NCI-H128 (cell line): ENCODE data around the gene TRIM66.

ENCODE experiments used
- DNase-seq: peaks from one replicate; lab custom pipeline; 2025; ENCODE audit not compliant: unreplicated experiment; lab: John Stamatoyannopoulos, UW

TRIM66 gene, protein sequence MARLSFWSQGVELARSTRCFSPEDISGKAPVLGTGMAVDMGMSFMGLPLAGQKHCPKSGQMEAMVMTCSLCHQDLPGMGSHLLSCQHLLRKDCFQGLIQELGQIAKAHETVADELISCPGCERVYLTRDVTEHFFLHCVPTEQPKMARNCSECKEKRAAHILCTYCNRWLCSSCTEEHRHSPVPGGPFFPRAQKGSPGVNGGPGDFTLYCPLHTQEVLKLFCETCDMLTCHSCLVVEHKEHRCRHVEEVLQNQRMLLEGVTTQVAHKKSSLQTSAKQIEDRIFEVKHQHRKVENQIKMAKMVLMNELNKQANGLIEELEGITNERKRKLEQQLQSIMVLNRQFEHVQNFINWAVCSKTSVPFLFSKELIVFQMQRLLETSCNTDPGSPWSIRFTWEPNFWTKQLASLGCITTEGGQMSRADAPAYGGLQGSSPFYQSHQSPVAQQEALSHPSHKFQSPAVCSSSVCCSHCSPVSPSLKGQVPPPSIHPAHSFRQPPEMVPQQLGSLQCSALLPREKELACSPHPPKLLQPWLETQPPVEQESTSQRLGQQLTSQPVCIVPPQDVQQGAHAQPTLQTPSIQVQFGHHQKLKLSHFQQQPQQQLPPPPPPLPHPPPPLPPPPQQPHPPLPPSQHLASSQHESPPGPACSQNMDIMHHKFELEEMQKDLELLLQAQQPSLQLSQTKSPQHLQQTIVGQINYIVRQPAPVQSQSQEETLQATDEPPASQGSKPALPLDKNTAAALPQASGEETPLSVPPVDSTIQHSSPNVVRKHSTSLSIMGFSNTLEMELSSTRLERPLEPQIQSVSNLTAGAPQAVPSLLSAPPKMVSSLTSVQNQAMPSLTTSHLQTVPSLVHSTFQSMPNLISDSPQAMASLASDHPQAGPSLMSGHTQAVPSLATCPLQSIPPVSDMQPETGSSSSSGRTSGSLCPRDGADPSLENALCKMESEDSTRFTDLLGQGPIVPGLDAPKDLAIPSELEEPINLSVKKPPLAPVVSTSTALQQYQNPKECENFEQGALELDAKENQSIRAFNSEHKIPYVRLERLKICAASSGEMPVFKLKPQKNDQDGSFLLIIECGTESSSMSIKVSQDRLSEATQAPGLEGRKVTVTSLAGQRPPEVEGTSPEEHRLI (N-terminal part only)

DNA sequence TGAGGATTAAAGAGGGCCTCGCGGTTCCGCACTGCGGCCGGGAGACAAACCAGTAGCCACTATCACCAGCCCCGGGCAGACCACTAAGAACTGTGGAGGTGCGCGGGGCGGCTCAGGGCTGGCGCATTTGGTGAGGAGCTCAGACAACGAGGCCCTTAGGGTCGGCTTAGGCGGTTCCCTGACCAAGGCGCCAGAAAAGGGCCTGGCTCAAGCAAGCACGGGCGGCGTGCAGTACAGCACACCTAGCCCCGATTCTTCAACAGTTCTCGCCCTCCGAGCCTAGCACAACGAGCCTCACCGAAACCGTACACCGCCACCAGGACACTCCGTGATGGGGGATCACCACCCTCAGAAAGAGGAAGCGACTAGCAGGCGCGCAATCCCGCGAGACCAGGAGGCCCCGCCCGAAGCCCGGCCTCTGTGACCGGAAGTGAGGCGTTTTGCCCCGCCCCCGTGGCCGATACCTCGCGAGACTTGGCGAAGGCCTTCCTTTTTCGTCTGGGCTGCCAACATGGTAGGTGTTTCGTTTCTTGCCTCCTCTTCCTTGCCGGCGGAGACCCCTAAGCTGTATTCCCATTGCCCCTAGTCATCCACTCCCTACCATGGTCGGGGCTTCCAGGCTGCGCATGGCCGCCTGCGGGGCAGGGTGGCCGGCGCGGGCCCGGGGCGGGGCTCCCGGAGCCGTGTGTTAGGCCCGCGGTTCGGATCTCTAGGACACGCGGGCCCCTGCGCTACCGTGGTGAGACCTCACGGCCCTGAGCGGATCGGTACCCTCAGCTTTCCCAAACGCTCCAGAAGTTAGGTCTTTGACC, at the start of gene TRIM66, which contains the start of gene RPL27A:
Gene TRIM66, minus strand, starts transcription at position 363 of the 812 bp plus-strand sequence. CDS start 10,391 bp downstream, outside the sequence.
Gene RPL27A, plus strand, starts transcription at position 490 of the 812 bp plus-strand sequence. Its CDS starts 22 bp downstream, at position 512.
- peak; percentile 94 for DNase-seq

DNA sequence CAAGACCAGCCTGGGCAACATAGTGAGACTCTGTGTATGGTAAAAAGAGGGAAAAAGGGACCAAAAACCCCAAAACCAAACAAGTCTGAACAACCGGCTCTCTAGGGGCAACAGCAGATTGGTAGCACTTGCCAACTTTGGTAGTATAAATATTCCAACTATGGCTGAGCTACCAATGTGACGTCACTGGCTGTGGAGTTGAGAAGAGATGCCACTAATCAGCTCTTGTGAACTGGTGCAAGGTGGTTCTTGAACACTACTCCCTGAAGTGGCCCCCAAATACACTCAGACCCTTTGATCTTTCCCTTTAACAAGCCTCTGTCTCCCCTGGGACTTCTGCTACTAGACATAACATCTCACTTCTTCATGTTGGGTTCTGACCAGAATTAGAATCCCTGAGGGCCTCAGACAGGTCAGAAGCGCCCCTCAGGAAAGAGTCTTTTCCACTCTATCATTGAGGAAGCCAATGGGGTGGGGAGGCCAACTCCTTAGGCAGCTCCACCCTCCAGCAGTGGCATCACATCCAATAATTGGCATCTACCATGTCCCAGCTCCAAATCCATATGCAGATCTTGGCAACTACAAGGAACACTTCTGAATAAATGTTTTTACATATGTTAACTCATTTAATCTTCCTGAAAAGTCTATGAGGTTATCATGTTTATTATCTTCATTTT, 49.3 kb upstream of the TRIM66 start:
- no peak for DNase-seq

DNA sequence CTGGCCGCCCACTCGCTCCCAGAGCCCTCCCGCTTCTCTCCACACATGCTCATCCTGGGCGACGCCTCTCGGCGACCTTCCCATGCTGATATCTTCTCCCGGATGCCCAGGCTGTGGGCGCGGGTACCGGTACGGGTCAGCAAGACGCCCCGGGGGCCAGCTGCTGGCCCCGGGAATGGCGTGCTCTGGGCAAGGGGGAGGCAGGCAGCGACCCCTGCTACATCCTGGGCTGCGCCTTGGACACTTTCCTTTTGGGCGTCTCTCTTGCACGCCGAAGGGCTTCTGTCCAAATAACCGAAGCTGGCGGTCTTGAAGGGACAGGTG, 48.2 kb upstream of the TRIM66 start:
- no peak for DNase-seq

DNA sequence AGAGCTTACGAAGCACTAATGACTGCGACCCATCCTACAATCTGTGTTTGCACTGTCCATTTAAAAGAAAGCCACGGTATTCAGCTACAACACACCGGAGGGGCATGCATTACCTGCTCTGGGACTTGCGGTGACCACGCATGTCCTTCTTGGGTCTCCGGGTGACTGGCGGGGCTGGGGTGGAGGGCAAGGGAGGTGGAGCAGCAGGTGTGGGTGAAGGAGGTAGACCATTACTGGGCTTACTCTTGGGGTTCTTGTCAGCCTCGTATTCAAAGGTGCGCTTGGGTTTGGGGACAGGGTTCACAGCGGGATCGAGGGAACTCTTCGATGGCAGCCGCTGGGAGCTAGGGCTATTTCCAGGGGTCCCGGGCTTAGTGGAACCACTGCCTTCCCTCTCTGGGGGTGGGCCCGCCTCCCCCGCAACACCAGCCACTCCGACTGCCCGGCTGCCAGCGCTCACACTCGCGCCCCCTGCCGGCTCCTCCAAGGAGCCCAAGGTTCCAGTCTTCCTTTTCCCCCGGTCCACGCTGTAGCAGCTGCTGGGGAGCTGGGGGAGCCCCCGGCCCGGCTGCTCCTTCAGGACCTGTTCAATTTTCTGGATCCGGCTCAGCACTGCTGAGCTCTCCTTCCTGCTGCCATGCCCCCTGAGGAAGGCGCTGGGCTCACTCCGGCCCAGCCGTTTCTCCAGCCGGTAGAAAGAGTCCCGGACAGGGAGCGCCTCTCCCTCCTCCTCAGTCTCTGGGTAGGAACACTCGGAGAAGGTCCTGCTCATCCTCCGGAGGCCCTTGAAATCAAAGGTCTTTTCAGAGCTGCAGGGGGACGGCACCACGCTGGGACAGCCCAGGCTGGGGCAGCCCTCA, 47.6 kb upstream of the TRIM66 start:
- DNase-seq: no peak

DNA sequence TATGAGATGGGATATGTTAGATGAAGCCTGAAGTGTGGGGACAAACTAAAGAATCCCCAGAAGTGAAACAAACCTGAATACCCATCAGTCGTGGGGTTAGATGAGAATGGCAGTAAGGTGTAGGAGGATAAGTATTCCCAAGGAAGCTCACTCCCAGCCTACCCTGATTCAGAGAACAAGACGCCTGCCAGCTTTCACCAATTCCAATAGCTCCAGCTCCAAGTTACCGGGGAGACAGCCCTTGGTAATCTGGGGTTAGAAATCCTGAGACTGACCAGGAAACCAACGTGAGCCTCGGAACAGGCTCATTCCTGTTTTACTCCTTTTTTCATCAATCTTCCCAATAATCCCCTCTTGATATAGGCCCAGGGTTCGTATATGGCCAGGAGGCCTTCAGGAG, 46.6 kb upstream of the TRIM66 start:
- no peak for DNase-seq

DNA sequence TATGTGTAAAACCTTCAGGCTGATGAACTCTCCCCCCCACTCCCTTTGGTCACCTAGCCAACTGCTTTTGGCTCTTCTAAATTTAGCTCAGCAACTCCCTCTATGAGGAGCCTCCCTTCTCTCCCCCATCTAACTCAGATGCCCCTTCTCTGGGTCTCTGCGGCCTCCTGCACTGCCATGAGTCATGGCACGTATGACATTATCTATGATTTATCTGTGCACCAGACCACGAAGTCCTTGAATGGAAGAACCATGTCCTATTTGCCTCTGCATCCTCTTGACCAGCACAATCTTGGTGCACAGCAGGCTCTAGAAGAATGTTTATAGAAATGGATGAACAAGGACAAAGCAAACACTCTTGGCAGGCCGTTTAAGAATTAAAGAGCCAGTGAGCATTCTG, 46.1 kb upstream of the TRIM66 start:
- no peak for DNase-seq

DNA sequence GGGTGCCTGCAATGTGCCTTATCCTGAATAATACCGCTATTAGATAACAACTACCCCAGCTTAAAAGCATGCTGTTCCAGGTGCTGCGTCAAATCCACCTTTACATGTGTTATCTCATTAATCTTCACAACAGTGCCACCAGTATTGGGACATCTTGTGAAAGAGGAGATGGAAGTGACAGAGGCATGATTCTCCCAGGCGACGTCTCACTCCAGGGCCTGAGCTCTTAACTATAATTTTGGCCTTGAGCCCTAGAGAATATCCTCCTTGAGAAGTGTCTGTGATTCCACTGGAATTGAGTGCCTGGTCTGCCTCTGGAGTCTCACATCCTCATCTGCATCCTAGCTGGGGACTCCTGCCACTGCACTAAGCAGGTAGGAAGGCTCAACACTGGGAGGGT, 43.9 kb upstream of the TRIM66 start:
- no peak for DNase-seq

DNA sequence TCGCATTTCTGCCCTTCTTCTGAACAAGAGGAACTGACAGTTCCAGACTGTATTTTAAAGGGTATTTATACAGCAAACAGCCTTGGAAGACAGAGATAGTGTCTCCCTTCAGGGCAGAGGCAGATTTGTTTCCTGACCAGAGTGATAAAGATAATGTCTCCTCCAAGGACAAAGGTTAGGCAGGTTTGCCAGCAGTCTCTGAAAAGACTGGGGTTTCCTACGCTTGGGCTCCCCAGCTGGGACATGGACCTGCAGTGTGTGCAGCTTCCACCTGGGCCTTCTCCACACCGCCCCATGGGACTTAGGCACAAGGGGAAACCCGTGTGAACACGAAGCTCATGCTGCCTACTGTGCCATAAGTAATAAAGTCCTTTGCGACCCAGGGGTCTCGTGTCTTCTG, 42.2 kb upstream of the TRIM66 start:
- DNase-seq: no peak

DNA sequence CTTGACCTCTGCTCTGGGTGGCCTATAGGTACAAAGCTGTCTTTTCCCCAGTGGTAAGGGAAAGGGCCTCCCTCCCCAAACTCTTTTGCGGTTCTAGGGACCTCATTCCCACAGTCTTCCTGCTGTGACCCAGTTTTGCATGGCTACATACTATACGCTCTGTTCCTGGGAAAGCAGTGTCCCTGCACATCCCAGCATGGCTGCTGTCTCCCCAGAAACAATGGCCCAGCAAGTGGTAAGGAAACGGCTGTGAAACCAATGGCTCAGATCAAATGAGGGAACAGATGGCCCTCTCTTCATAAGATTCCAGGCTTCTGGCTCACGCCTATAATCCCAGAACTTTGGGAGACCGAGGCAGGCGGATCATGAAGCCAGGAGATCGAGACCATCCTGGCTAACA, 41.2 kb upstream of the TRIM66 start:
- no peak for DNase-seq

DNA sequence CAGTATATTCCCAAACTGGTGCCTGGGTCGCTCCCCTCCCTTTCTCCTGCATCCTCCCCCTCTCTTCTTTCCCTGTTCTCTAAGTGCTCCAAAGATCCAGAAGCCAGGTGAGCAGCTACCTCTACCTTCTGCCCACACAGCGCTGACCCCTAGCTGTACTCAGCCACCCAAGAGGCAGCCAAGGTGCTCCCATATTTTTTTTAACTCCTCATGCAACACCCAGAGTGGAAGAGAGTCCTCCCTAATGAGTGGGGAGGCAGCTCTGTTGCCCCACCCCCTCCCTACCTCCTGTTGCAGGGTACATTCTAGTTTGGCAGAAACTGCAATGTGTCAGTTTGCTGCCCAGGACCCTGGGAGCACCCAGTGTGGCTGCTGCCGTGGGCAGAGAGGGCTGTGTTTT, 40.3 kb upstream of the TRIM66 start:
- DNase-seq: no peak

DNA sequence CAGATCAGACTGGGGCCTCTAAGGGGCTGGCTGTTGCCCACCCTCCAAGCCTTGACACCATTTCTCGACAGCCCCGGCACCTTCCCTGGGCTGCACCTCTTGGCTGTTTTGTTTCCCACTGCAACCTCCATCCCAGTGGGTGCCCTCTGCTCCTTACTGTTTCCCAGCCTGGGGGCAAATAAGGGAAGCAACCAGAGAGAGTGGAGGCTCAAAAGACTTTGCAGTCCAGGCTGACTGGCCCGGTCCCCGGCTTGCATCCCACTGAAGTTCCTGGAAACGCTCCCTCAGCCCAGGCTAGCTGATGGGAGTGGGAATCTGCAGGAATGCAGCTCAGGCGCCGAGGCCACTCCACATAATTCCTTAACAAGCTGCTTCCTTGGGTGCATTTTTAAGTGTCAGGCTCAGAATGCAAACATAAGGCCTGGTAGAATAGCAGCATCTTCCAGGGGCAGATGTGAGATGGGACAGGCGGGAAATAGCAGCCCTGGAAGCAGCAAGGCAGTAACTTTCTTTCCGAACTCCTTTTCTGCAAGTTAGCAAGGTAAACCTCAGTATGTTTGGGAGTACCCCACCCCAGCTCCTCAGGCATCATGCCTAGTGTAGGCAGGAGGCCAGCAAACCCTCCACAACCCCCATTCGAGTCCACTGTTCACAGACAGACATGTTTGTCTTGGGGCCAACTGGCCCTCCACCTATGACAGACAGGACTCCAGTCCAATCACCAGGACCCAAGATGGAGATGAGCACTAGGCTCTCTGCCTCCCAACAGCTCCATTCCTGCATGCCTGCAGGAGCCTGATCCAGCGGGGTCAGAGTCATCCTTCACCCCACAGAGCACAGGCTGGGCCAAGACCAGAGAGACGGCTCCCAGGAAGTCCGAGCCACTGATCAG, 39.4 kb upstream of the TRIM66 start:
- DNase-seq: no peak

DNA sequence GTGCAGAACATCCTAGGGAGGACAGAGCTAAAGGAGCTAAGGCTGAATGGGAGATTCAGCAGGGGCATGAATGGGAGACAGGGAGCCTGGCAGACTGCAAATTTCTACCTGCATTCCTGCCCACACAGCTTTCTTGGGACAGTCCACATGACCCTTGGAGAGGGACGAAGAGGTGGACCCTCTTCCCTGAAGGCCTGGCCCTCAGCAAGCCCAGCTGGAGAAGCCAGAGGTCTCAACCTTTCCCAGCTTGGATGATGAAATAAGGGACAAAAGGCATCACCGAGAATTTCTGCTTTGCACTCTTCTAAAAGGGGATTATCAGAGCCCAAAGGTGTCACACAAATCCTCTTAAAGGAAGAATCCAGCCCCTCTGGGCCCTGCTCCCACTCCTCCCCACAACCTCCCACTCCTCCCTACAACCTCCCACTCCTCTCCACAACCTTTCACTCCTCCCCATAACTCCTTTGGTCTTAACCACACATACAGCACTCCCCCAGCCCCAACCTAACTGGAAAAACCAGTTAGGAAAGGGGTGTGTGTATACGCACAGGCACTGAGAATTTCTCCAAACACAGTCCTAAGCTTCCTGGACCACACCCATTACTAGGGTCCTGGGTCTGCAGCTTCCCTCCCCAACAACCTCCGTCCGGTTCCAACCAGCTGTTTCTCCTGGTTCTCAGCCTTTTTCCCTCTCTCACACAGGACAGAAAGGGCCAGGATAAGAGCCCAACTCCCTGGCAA, 38.6 kb upstream of the TRIM66 start:
- DNase-seq: no peak

DNA sequence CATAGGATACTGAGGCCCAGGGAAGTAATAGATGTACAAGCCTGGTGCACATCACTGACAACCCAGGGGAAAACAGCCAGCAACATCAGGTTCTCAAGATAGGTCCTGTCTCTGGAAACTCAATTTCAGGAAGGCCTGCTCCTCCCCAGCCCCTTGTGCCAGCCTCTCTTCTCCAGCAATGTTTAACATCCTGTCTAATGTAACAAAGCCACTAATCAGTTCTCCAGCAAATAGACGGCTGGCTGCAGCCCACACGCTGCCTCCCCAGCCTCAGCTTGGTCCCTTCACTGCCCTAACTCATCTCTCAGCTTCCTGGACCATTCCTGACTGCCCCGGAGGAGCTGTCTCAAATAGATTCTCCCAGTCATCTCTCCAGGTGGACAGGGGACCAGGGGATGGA, 37.9 kb upstream of the TRIM66 start:
- no peak for DNase-seq

DNA sequence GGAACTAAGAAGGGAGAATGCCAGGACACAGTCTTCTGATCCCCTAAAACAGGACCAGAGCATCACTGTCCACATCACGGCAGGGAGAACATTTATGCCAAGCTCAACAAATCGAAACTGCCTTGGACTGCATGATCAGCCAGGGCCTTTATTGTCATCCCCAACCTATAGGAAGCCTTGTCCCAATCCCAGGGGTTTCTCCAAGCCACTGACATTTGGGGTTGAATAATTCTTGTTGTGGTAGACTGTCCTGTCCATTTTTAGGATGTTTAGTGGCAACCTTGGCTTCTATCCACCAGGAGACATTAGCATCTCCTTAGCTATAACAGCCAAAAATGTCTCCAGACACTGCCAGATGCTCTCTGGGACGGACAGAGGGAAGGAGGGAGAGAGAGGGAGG, 37.3 kb upstream of the TRIM66 start:
- DNase-seq: no peak

DNA sequence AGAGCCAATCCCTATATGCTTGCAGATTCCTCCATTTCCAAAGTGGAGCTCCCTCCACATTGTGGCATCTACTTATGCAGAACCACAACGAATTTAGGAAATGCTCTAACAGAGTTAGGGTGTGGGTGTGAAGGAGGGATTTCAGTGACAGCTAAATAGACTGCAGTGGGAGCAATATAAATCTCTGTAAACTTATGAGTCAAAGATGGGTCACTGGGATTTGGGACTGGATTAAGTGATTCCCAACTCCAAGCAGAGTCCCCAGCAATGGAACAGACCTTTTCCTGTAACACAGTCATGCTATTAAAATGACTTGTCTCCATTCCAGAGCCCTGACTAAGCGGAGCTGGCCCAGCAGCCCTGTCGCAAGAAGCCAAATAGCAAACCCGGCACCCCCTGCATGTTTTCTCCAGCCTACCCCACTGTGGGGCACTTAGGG, 36.8 kb upstream of the TRIM66 start:
- no peak for DNase-seq

DNA sequence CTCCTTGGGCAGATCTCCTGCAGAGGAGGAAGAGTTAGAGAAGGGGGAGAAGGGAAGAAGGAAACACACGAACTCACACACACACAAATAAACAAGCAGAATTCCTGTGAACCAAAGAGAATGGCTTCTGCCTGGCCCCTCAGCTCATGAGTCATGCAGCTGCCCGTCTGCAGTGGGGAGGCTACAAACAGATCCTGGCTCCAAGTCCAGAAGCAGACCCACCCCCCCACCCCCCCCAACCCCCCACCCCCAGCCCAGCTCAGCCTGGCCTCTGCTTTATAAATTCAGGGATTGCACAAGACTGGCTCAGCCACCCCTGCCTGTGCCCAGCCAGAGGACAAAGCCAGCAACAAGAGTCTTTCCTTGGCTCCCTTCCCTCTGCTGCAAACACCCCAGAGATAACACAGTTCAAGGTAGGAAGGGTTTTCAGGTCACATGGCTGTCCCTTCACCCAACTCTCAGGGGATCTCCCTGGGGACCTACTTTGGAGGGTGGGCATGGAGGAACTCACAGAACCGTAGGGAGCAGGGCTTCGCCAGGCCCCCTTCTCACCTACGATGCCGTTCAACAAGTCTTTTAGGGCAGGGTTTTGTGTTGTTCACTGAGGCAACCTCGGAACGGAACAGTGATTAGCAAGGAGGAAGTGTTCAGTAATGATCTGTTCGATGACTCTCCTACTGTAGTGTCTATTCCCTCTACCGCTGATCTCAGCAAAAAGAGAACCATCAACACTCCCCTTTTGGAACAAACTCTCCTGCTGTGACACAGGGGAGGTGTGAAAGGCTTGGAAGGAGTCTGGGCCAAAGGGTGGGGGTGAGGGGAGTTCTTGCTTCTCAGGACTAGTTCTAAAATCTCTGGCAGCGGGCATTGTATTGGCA, 35.6 kb upstream of the TRIM66 start:
- no peak for DNase-seq

DNA sequence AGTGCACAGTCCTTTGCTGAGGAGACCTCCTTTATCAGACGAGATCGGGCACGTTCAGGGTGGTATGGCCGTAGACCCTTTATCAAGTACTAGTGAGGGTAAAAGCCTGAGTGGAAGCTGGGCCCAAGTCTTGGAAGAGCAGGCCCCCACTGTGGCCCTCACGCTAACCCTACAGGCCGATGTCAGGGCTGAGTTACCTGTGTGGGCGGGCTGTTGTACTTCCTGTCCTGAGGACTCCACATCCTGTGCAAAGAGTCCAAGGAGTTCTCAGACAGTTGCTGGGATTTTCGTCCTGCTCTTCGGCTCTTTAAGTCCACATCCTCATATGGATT, 35.0 kb upstream of the TRIM66 start:
- no peak for DNase-seq
